Gastrocnemius medialis (tissue), 4 donors: ENCODE data around the gene BBS2.

Experiments
- POLR2A ChIP-seq, 2 donors: fragments of 450-650 bp; IDR thresholded peaks; one replicate each; pipeline ENCODE4 v1.6.1; 2017; ENCODE audit warnings: antibody characterized with exemption in 2 of 2, mild to moderate bottlenecking in 2 of 2, moderate library complexity in 2 of 2
- TF ChIP-seq, protein P1 (sequence below), 5 experiments: fragments of 450-650 bp in 3 of 5; fragments of 200-600 bp in 2 of 5; sonication (generic) in 2 of 5; IDR thresholded peaks in 4 of 5; conservative IDR thresholded peaks in 1 of 5; 1 replicate in 4 of 5; 2 replicates in 1 of 5; pipeline ENCODE4 v1.5.1; 2016 to 2019; ENCODE audit warnings: antibody characterized with exemption in 5 of 5, mild to moderate bottlenecking in 3 of 5, moderate library complexity in 3 of 5

DNA sequence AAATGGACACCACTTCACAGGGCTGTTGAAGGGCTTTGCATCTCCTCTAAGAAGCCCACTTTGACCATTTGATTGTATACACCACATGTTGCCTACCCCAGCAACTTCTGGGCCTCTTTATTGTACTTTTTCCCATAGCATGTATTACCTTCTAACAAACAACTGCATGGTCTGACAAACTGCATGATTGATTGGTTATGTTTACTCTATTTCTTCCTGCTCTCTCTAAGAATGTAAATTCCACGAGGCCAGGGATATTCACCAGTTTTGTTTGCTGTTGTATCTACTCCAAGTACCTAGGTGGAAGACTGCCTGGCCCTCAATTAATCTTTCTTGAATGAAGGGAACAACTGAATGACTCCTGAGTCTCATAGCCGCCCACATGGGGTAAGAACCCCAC lies 22.2 kb upstream of the BBS2 start:
- no peak for TF ChIP-seq POLR2A (IDR thresholded peaks at IDR 0.05)
- TF ChIP-seq, protein P1, sequence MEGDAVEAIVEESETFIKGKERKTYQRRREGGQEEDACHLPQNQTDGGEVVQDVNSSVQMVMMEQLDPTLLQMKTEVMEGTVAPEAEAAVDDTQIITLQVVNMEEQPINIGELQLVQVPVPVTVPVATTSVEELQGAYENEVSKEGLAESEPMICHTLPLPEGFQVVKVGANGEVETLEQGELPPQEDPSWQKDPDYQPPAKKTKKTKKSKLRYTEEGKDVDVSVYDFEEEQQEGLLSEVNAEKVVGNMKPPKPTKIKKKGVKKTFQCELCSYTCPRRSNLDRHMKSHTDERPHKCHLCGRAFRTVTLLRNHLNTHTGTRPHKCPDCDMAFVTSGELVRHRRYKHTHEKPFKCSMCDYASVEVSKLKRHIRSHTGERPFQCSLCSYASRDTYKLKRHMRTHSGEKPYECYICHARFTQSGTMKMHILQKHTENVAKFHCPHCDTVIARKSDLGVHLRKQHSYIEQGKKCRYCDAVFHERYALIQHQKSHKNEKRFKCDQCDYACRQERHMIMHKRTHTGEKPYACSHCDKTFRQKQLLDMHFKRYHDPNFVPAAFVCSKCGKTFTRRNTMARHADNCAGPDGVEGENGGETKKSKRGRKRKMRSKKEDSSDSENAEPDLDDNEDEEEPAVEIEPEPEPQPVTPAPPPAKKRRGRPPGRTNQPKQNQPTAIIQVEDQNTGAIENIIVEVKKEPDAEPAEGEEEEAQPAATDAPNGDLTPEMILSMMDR (IDR thresholded peaks at IDR 0.05 in 4 of 5, conservative IDR thresholded peaks at IDR 0.05 in 1 of 5): no peak
